Right atrium auricular region (tissue), 2 donors: ENCODE measurements around the gene DHX35. TPM values are rescaled to one million over a fixed set of nuclear protein-coding genes. Genes with fewer than 3 reads are reported as not detected.

ENCODE experiments used
- DNase-seq: peaks from one replicate; pipeline ENCODE4 v3.0.0-alpha.2; 2019; ENCODE audit warnings: low spot score
- H3K27ac ChIP-seq, 2 donors: fragments of 200-600 bp; sonication (generic); 1 replicate in 1 of 2; 2 replicates in 1 of 2; pipeline ENCODE4 v1.5.1; 2016 to 2019
- H3K27me3 ChIP-seq, 2 donors: fragments of 200-600 bp; sonication (generic); one replicate each; pipeline versions ENCODE4 v1.5.1 to v1.6.0; 2017 to 2019
- H3K36me3 ChIP-seq: fragments of 200-600 bp; sonication (generic); one replicate; pipeline ENCODE4 v1.5.1; 2016
- H3K4me1 ChIP-seq, 2 donors: fragments of 200-600 bp; sonication (generic); one replicate each; pipeline versions ENCODE4 v1.5.1 to v1.6.0; 2017 to 2019
- H3K4me3 ChIP-seq, 2 donors: fragments of 200-600 bp; sonication (generic); 1 replicate in 1 of 2; 2 replicates in 1 of 2; pipeline ENCODE4 v1.5.1; 2017 to 2019; ENCODE audit warnings: mild to moderate bottlenecking in 1 of 2, moderate library complexity in 1 of 2
- H3K9me3 ChIP-seq, 2 donors: fragments of 200-600 bp; sonication (generic); one replicate each; pipeline ENCODE4 v1.5.1; 2019
- total RNA-seq, 2 donors: library from RNA; depleted of rRNA; stranded (reverse); fragments of >200 nt; gene quantifications; one replicate each; pipeline ENCODE4 v1.1.0, GENCODE V29; 2016
- TF ChIP-seq, protein P1 (sequence below), 2 donors: fragments of 200-600 bp; sonication (generic); IDR thresholded peaks; one replicate each; pipeline ENCODE4 v1.5.1; 2019; ENCODE audit warnings: antibody characterized with exemption in 2 of 2

Gene DHX35
- total RNA-seq, 2 donors from 2014 or later: 15.2 to 41.0 TPM

DNA sequence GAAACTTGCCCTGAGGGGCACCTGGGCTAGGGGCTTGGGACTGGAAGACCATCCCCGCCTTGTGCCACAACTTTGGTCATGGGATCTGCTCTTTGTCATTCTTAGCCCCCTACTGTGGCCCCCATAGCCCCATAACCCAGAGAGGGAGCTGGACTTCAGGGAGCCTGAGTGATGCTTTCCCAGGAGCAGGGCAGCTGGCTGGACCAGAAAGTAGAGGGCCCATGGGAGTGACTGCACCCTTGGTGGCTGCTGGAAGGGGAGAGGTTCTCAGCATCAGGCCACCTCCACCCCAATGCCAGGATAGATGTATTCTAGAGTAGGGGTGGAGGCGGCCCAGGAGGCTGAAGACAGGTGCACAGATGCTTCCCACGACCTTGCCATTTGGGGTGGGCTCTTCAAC is 41.7 kb upstream of the DHX35 start:
- DNase-seq: no peak
- H3K27me3 ChIP-seq: no peaks in the 10 kb centered on the region
- TF ChIP-seq, protein P1, sequence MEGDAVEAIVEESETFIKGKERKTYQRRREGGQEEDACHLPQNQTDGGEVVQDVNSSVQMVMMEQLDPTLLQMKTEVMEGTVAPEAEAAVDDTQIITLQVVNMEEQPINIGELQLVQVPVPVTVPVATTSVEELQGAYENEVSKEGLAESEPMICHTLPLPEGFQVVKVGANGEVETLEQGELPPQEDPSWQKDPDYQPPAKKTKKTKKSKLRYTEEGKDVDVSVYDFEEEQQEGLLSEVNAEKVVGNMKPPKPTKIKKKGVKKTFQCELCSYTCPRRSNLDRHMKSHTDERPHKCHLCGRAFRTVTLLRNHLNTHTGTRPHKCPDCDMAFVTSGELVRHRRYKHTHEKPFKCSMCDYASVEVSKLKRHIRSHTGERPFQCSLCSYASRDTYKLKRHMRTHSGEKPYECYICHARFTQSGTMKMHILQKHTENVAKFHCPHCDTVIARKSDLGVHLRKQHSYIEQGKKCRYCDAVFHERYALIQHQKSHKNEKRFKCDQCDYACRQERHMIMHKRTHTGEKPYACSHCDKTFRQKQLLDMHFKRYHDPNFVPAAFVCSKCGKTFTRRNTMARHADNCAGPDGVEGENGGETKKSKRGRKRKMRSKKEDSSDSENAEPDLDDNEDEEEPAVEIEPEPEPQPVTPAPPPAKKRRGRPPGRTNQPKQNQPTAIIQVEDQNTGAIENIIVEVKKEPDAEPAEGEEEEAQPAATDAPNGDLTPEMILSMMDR (IDR thresholded peaks at IDR 0.05): no peak
- no peaks in the 10 kb centered on the region for H3K9me3 ChIP-seq
- H3K36me3 ChIP-seq: no peaks in the 10 kb centered on the region
- H3K4me1 ChIP-seq: no peaks in the 10 kb centered on the region
- no peak overlapping the region for H3K27ac ChIP-seq
- no peak overlapping the region for H3K4me3 ChIP-seq

DNA sequence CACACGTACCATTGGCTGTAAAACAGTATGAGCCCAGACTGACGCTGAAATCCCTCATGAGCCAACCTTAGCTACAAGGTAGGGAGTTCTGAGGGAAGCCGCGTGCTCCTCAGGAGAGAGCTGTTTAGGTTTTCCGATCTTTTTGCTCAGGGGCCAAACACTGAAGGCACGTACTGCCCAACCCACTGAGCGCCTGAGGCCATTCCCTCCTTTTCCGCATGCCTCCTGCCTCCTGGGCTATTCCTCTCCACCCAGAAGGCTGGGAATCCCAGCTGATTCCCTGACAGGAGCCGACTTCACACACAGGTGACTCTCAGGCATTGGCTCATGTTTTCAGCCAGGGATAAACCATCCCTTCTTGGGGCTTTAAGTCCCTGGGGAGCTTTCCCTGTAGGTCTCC is 41.3 kb upstream of the DHX35 start:
- Histone ChIP-seq H3K9me3 (no peaks in the 10 kb centered on the region), H3K27ac (no peak overlapping the region), H3K4me3 (no peak overlapping the region), H3K27me3 (no peaks in the 10 kb centered on the region), H3K36me3 (no peaks in the 10 kb centered on the region), H3K4me1 (no peaks in the 10 kb centered on the region)
- TF ChIP-seq, protein P1 (IDR thresholded peaks at IDR 0.05): no peak
- no peak for DNase-seq

DNA sequence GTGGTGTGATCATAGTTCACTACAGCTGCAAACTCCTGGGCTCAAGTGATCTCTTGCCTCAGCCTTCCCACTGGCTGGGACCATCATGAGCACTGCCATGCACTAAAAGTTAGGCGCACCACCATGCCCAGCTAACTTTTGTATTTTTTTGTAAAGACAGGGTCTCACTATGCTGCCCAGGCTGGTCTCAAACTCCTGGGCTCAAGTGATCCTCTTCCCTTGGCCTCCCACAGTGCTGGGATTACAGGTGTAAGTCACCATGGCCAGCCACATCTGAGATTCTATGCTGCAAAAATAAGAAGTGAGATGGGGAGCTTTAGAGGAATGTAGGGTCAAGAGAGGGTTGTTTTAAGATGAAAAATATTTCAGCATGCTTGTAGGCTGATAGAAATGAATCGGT is 37.4 kb upstream of the DHX35 start:
- no peak overlapping the region for H3K4me3 ChIP-seq
- no peak for DNase-seq
- peaks cover 0 to 17% of the 10 kb centered on the region in 2 donors for H3K4me1 ChIP-seq
- no peak overlapping the region for H3K27ac ChIP-seq
- H3K36me3 ChIP-seq: no peaks in the 10 kb centered on the region
- H3K27me3 ChIP-seq: no peaks in the 10 kb centered on the region
- TF ChIP-seq, protein P1 (IDR thresholded peaks at IDR 0.05): no peak
- no peaks in the 10 kb centered on the region for H3K9me3 ChIP-seq

DNA sequence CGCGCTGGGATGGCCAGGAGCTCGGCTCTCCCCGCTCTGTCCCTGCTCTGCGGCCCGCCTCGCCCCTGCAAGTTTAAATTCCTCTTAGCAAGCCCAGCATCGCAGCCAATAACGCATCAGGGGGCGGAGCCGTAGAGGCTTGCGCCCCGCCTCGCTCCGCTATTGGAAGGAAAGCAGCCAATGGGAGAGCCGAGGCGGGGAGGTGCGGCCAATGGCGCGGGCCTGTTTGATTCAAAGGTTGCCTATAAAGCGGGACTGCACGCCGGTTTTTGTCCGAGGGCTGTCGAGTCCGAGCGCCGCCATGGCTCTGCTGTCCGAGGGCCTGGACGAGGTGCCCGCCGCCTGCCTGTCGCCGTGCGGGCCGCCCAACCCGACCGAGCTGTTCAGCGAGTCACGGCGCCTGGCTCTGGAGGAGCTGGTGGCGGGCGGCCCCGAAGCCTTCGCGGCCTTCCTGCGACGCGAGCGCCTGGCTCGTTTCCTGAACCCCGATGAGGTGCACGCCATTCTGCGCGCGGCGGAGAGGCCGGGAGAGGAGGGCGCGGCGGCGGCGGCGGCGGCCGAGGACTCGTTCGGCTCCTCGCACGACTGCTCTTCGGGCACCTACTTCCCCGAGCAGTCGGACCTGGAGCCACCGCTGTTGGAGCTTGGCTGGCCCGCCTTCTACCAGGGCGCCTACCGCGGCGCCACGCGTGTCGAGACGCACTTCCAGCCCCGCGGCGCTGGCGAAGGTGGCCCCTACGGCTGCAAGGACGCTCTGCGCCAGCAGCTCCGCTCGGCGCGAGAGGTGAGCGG is 35.8 kb upstream of the DHX35 start, which contains the start of gene FAM83D:
Gene FAM83D (plus strand): TSS at position 276 of the 792 bp plus-strand sequence. CDS start 26 bp downstream, at position 302.
- H3K27ac ChIP-seq: peak within 1 kb of the TSS in 1 of 2 donors; percentile 43
- H3K36me3 ChIP-seq: no peaks in the 10 kb centered on the region
- no peaks in the 10 kb centered on the region for H3K9me3 ChIP-seq
- peak within 1 kb of the TSS; percentile 40 to 69 for H3K4me3 ChIP-seq
- no peaks in the 10 kb centered on the region for H3K27me3 ChIP-seq
- peak; percentile 95 for DNase-seq
- TF ChIP-seq, protein P1 (IDR thresholded peaks at IDR 0.05): no peak
- H3K4me1 ChIP-seq: peaks cover 0 to 17% of the 10 kb centered on the region in 2 donors

DNA sequence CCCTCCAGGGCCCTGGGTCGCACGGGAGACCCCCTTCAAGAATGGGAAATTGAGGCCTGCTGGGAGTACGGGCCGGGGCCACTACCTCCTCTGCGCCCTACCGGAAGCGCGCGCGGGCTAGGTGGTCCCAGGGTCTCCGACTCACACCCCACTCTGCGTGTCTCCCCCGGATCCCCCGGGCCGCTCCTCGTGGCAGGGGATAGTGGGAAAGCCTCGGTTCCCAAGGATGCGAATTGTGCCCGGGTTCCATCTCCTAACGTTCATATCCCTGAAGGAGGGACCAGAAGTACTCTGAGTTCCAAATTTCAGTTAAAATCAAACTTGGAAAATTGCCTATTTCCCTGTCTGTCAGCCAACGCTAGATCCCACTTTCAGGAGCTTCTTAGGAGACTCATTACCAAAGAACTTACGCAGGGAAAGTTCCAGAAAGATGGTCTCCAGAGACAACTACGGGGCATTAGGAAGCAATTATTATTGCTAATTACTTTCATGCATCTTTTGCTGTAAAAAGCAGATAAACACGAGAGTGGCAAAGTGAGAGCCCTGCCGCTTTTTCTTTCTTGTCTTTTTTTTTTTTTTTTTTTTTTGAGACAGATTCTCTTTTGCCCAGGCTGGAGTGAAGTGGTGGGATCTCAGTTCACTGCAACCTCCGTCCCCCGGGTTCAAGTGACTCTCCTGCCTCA is 35.1 kb upstream of the DHX35 start:
- Histone ChIP-seq H3K27ac (peak overlapping the region in 1 of 2 donors; percentile 43), H3K9me3 (no peaks in the 10 kb centered on the region), H3K4me3 (peak overlapping the region; percentile 40 to 69), H3K36me3 (no peaks in the 10 kb centered on the region), H3K27me3 (no peaks in the 10 kb centered on the region), H3K4me1 (peaks cover 0 to 17% of the 10 kb centered on the region in 2 donors)
- TF ChIP-seq, protein P1 (IDR thresholded peaks at IDR 0.05): no peak
- DNase-seq: no peak
